ENCODE data around the gene POU6F2. TPM values are rescaled to one million over a fixed set of nuclear protein-coding genes. Genes with fewer than 3 reads are reported as not detected.
"Not testable (repeated sequence)": the region's sequence is repeated elsewhere in the genome, so short reads cannot be mapped to it uniquely, and the experiment has no call there.

The POU6F2 gene
- total RNA-seq, 1 experiment from 2014 or later, result not detected

GRCh38 chr7:39375047-39375873 is 397.6 kb downstream of the POU6F2 start:
- POLR2A ChIA-PET, result no interaction called here
- H3K4me3 ChIP-seq (ENCODE audit: low read depth in 2 of 2, low read length in 2 of 2), result no peak overlapping the region

GRCh38 chr7:39375874-39376190 is 398.1 kb downstream of the POU6F2 start:
- TF ChIP-seq REST (IDR thresholded peaks at IDR 0.05; ENCODE audit: insufficient read depth in 1 of 2, low read depth in 2 of 2, low read length in 1 of 2) (no peak), TCF7L2 (IDR thresholded peaks at IDR 0.05; ENCODE audit: low read depth, low read length) (no peak), POLR2AphosphoS5 (IDR thresholded peaks at IDR 0.05; ENCODE audit: low read depth, low read length) (no peak), SIN3A (IDR thresholded peaks at IDR 0.05; ENCODE audit: borderline replicate concordance, insufficient read depth, low read depth, low read length) (no peak)
- TF ChIP-seq, protein P1, sequence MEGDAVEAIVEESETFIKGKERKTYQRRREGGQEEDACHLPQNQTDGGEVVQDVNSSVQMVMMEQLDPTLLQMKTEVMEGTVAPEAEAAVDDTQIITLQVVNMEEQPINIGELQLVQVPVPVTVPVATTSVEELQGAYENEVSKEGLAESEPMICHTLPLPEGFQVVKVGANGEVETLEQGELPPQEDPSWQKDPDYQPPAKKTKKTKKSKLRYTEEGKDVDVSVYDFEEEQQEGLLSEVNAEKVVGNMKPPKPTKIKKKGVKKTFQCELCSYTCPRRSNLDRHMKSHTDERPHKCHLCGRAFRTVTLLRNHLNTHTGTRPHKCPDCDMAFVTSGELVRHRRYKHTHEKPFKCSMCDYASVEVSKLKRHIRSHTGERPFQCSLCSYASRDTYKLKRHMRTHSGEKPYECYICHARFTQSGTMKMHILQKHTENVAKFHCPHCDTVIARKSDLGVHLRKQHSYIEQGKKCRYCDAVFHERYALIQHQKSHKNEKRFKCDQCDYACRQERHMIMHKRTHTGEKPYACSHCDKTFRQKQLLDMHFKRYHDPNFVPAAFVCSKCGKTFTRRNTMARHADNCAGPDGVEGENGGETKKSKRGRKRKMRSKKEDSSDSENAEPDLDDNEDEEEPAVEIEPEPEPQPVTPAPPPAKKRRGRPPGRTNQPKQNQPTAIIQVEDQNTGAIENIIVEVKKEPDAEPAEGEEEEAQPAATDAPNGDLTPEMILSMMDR (IDR thresholded peaks at IDR 0.05), result no peak
- POLR2A ChIA-PET, result no interaction called here
- in situ Hi-C loops (cut with HindIII; ENCODE audit: low pct_unique_long_range_greater_than_20kb, low sequenced_read_pairs), result no loop called here
- Histone ChIP-seq H3K9me3 (ENCODE audit: control insufficient read depth, insufficient read depth, low read depth, low read length) (no peaks in the 10 kb centered on the region), H3K36me3 (ENCODE audit: control insufficient read depth, insufficient read depth, low read length) (no peaks in the 10 kb centered on the region), H3K4me3 (ENCODE audit: low read depth in 2 of 2, low read length in 2 of 2) (no peak overlapping the region), H3K27me3 (ENCODE audit: control insufficient read depth, insufficient read depth, low read length) (peaks cover 2% of the 10 kb centered on the region), H3K27ac (ENCODE audit: low read length) (no peak overlapping the region), H3K4me1 (ENCODE audit: control insufficient read depth, insufficient read depth, low read length) (no peaks in the 10 kb centered on the region)
- BruUV-seq (replicated peaks), result no TSS peak
- ATAC-seq (no peak), DNase-seq (ENCODE audit: low read depth, low spot score) (no peak)
- CTCF ChIA-PET, result interaction anchor here (0.7 kb wide), 1 partner anchor 141 kb away, joined by 3 read pairs; no protein-coding TSS in a partner anchor
- intact Hi-C loops (cut with micrococcal nuclease; ENCODE audit: unreplicated experiment), result no loop called here

More at GRCh38 chr7:39375047-39375873, 397.6 kb downstream of the POU6F2 start:
- Histone ChIP-seq H3K36me3 (ENCODE audit: control insufficient read depth, insufficient read depth, low read length) (no peaks in the 10 kb centered on the region), H3K4me1 (ENCODE audit: control insufficient read depth, insufficient read depth, low read length) (no peaks in the 10 kb centered on the region), H3K9me3 (ENCODE audit: control insufficient read depth, insufficient read depth, low read depth, low read length) (no peaks in the 10 kb centered on the region), H3K27ac (ENCODE audit: low read length) (no peak overlapping the region), H3K27me3 (ENCODE audit: control insufficient read depth, insufficient read depth, low read length) (peaks cover 2% of the 10 kb centered on the region)
- DNase-seq (ENCODE audit: low read depth, low spot score), result no peak
- TF ChIP-seq POLR2AphosphoS5 (IDR thresholded peaks at IDR 0.05; ENCODE audit: low read depth, low read length), result no peak
- no peak for TF ChIP-seq TCF7L2 (IDR thresholded peaks at IDR 0.05; ENCODE audit: low read depth, low read length)
- TF ChIP-seq, protein P1 (IDR thresholded peaks at IDR 0.05), result no peak
- no peak for TF ChIP-seq SIN3A (IDR thresholded peaks at IDR 0.05; ENCODE audit: borderline replicate concordance, insufficient read depth, low read depth, low read length)
- no peak for TF ChIP-seq REST (IDR thresholded peaks at IDR 0.05; ENCODE audit: insufficient read depth in 1 of 2, low read depth in 2 of 2, low read length in 1 of 2)
- in situ Hi-C loops (cut with HindIII; ENCODE audit: low pct_unique_long_range_greater_than_20kb, low sequenced_read_pairs), result no loop called here
- BruUV-seq (replicated peaks), result no TSS peak
- CTCF ChIA-PET, result interaction anchor here (0.7 kb wide), 1 partner anchor 140 kb away, joined by 3 read pairs; no protein-coding TSS in a partner anchor
- intact Hi-C loops (cut with micrococcal nuclease; ENCODE audit: unreplicated experiment), result no loop called here
- ATAC-seq, result no peak

- H3K36me3 ChIP-seq (ENCODE audit: control insufficient read depth, insufficient read depth, low read length); H3K4me3 ChIP-seq (ENCODE audit: low read depth in 2 of 2, low read length in 2 of 2); ATAC-seq; H3K9me3 ChIP-seq (ENCODE audit: control insufficient read depth, insufficient read depth, low read depth, low read length); CTCF ChIA-PET; POLR2A ChIA-PET; intact Hi-C loops (cut with micrococcal nuclease; ENCODE audit: unreplicated experiment); in situ Hi-C loops (cut with HindIII; ENCODE audit: low pct_unique_long_range_greater_than_20kb, low sequenced_read_pairs); DNase-seq (ENCODE audit: low read depth, low spot score); H3K27me3 ChIP-seq (ENCODE audit: control insufficient read depth, insufficient read depth, low read length); H3K27ac ChIP-seq (ENCODE audit: low read length); BruUV-seq (replicated peaks); H3K4me1 ChIP-seq (ENCODE audit: control insufficient read depth, insufficient read depth, low read length): not testable (repeated sequence)
Observed at GRCh38 chr7:39376881-39377280, 399.2 kb downstream of the POU6F2 start.
